ENCODE results near the gene XPC.

XPC gene

GRCh38 chr3:14206548-14207177, 28.3 kb upstream of the XPC start:
- DNase-seq, result no peak

- DNase-seq, result no peak
These were observed 26.3 kb upstream of the XPC start for GRCh38 chr3:14204515-14205284.

GRCh38 chr3:14203521-14204079, 25.2 kb upstream of the XPC start:
- DNase-seq, result peak; percentile 56

GRCh38 chr3:14202874-14203520, 24.6 kb upstream of the XPC start:
- no peak for DNase-seq

GRCh38 chr3:14201940-14202684, 23.7 kb upstream of the XPC start:
- no peak for DNase-seq

- no peak for DNase-seq
These were observed 22.4 kb upstream of the XPC start for GRCh38 chr3:14200841-14201240.

GRCh38 chr3:14200276-14200675, 21.9 kb upstream of the XPC start:
- DNase-seq, result no peak

- DNase-seq, result no peak
These were observed 21.2 kb upstream of the XPC start for GRCh38 chr3:14199641-14200040.

GRCh38 chr3:14194865-14195264, 16.5 kb upstream of the XPC start:
- DNase-seq, result no peak

GRCh38 chr3:14188041-14188754, 9.8 kb upstream of the XPC start:
- DNase-seq, result no peak

GRCh38 chr3:14186854-14187458, 8.6 kb upstream of the XPC start:
- DNase-seq, result no peak

- no peak for DNase-seq
These were observed 4.7 kb upstream of the XPC start for GRCh38 chr3:14183015-14183577.

GRCh38 chr3:14181253-14181652, 2.9 kb upstream of the XPC start:
- no peak for DNase-seq

GRCh38 chr3:14179795-14180194, 1.4 kb upstream of the XPC start:
- DNase-seq, result no peak

- no peak for DNase-seq
These were observed 689 bp upstream of the XPC start for GRCh38 chr3:14179114-14179465.

- DNase-seq, result no peak
These were observed 688 bp downstream of the XPC start for GRCh38 chr3:14177580-14178246.

- peak; percentile 68 for DNase-seq
These were observed 2.9 kb downstream of the XPC start for GRCh38 chr3:14175383-14176037.

- DNase-seq, result no peak
These were observed 3.9 kb downstream of the XPC start for GRCh38 chr3:14174483-14174882.

GRCh38 chr3:14172496-14172895, 5.9 kb downstream of the XPC start:
- DNase-seq, result no peak

GRCh38 chr3:14170531-14171159, 7.8 kb downstream of the XPC start:
- DNase-seq, result no peak
